Measurements from ENCODE around the gene BBS4. TPM values are rescaled to one million over a fixed set of nuclear protein-coding genes. Genes with fewer than 3 reads are reported as not detected.

Gene BBS4
- total and polyA plus RNA-seq, 9 of the 15 experiments (the other 6 are each of a cell fraction or from before 2014, with no cell fraction given), result 25.1 to 80.7 (median 38.9) TPM

DNA sequence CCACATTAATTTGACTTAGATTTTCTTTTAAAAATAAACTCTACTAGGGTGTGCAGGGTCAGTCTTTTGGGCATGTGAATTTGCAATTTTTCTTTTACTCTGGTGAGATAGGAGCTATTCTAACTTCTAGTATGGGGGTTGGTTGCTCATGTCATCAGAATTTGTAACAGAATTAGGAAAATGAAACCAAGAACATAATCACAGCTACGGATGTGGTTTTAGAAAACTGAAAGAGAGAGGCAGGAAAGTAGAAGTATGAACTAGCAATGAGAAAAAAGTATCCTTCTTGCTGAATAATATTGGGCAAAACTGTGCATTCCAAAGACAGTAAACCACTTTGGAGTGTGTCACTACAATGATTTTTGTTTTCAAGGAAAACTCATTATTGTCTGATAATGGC is 54.2 kb downstream of the BBS4 start:
- no peaks in the 10 kb centered on the region for H3K27me3 ChIP-seq (ENCODE audit: control insufficient read depth in 2 of 2, insufficient read depth in 2 of 2, low read length in 2 of 2)
- in situ Hi-C loops (cut with MboI) (no loop called here), intact Hi-C loops (cut with micrococcal nuclease) (no loop called here)
- FAIRE-seq, result no peak
- no peak overlapping the region for H3K4me2 ChIP-seq (ENCODE audit: insufficient read depth, low read length)
- no peak for ATAC-seq
- H3K9ac ChIP-seq (ENCODE audit: insufficient read depth in 1 of 2, low read depth in 2 of 2, low read length in 2 of 2), result no peak overlapping the region
- ChIA-PET POLR2A (interaction anchor here (1.4 kb wide), 1 partner anchor 8 kb away, joined by 3 read pairs; no protein-coding TSS in a partner anchor), CTCF (ENCODE audit: low intra/inter-chr PET ratio) (no interaction called here)
- no peaks in the 10 kb centered on the region for H4K20me1 ChIP-seq (replicated peaks; ENCODE audit: control insufficient read depth, insufficient read depth, low read length)
- H2AFZ ChIP-seq (ENCODE audit: low read depth, low read length), result no peak overlapping the region
- no peak for DNase-seq (ENCODE audit: extremely low read depth in 1 of 4, low spot score in 3 of 4)
- H3K27ac ChIP-seq (ENCODE audit: extremely low read depth, low read depth, low read length), result no peak overlapping the region
- no peaks in the 10 kb centered on the region for H3K79me2 ChIP-seq (ENCODE audit: control insufficient read depth, insufficient read depth, low read length)
- no peaks in the 10 kb centered on the region for H3K9me3 ChIP-seq (replicated peaks; ENCODE audit: control insufficient read depth, insufficient read depth, low read depth, low read length)
- no TSS peak for BruUV-seq (replicated peaks)
- no peak overlapping the region for H3K4me3 ChIP-seq
- WGBS (ENCODE audit: insufficient coverage, low coverage, missing lambda C conversion rate), result 78% methylated on average over 1 of the region's 1 CpG
- H3K4me1 ChIP-seq (replicated peaks in 1 of 2; ENCODE audit: control insufficient read depth in 2 of 2, insufficient read depth in 2 of 2, low read length in 2 of 2), result no peaks in the 10 kb centered on the region
- no peaks in the 10 kb centered on the region for H3K9me1 ChIP-seq (ENCODE audit: control insufficient read depth, insufficient read depth, low read length)
- H3K36me3 ChIP-seq (ENCODE audit: control insufficient read depth, insufficient read depth, low read length), result peaks cover 43% of the 10 kb centered on the region
- TF ChIP-seq POLR2B (IDR thresholded peaks at IDR 0.05; ENCODE audit: low read depth, partially characterized antibody) (no peak), NR2C1 (IDR thresholded peaks at IDR 0.05) (no peak), NR2C1 (tag; IDR thresholded peaks at IDR 0.05) (no peak), HDGF (IDR thresholded peaks at IDR 0.05) (no peak), ATF1 (CRISPR knock-in tag; IDR thresholded peaks at IDR 0.05) (no peak), ATF1 (tag; IDR thresholded peaks at IDR 0.05) (no peak)

DNA sequence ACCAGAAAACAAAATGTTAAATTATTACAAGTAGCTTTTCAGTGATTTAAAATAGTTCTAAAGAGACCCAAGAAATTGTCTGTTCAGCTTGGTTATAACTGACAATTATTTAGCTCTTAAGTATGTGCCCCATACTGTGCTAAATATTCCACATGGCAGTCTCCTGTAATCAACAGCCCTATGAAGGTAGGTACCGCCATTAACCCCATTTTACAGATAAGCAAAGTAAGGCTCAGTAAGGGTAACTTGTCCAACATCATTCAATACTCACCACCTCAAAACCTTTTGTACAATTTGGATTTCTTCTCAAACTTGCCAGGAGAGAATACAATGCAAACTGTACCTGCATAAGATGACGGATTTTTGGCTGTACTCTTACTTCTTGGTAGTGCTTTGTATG is 63.7 kb downstream of the BBS4 start:
- Histone ChIP-seq H3K9me1 (ENCODE audit: control insufficient read depth, insufficient read depth, low read length) (no peaks in the 10 kb centered on the region), H4K20me1 (replicated peaks; ENCODE audit: control insufficient read depth, insufficient read depth, low read length) (no peaks in the 10 kb centered on the region), H2AFZ (ENCODE audit: low read depth, low read length) (no peak overlapping the region), H3K79me2 (ENCODE audit: control insufficient read depth, insufficient read depth, low read length) (no peaks in the 10 kb centered on the region), H3K36me3 (ENCODE audit: control insufficient read depth, insufficient read depth, low read length) (peaks cover 36% of the 10 kb centered on the region), H3K4me3 (no peak overlapping the region), H3K4me2 (ENCODE audit: insufficient read depth, low read length) (no peak overlapping the region), H3K4me1 (replicated peaks in 1 of 2; ENCODE audit: control insufficient read depth in 2 of 2, insufficient read depth in 2 of 2, low read length in 2 of 2) (no peaks in the 10 kb centered on the region), H3K9ac (ENCODE audit: insufficient read depth in 1 of 2, low read depth in 2 of 2, low read length in 2 of 2) (no peak overlapping the region), H3K27ac (ENCODE audit: extremely low read depth, low read depth, low read length) (no peak overlapping the region), H3K9me3 (replicated peaks; ENCODE audit: control insufficient read depth, insufficient read depth, low read depth, low read length) (no peaks in the 10 kb centered on the region), H3K27me3 (ENCODE audit: control insufficient read depth in 2 of 2, insufficient read depth in 2 of 2, low read length in 2 of 2) (no peaks in the 10 kb centered on the region)
- BruUV-seq (replicated peaks), result no TSS peak
- WGBS (ENCODE audit: insufficient coverage, low coverage, missing lambda C conversion rate), result 94% methylated on average over 2 of the region's 2 CpGs
- POLR2A ChIA-PET, result interaction anchor here (1.0 to 1.4 kb wide), 3 partner anchors 14 to 26 kb away, joined by 3 to 5 read pairs (median 3); no protein-coding TSS in a partner anchor
- ATAC-seq (no peak), DNase-seq (ENCODE audit: extremely low read depth in 1 of 4, low spot score in 3 of 4) (no peak), FAIRE-seq (no peak)
- intact Hi-C loops (cut with micrococcal nuclease) (no loop called here), in situ Hi-C loops (cut with MboI) (no loop called here)
- CTCF ChIA-PET (ENCODE audit: low intra/inter-chr PET ratio), result no interaction called here
- TF ChIP-seq BCOR (IDR thresholded peaks at IDR 0.05) (0 out of 2 replicates have a peak, but pooled peaks have one; percentile 33), KDM1A (IDR thresholded peaks at IDR 0.05) (0 out of 4 replicates have a peak, but pooled peaks of 1 of the 2 experiments have one; percentile 27), LARP7 (IDR thresholded peaks at IDR 0.05) (no peak), RBFOX2 (IDR thresholded peaks at IDR 0.05; ENCODE audit: low read depth, low read length) (no peak), ZNF24 (IDR thresholded peaks at IDR 0.05) (no peak), ZNF224 (CRISPR knock-in tag; IDR thresholded peaks at IDR 0.05) (no peak), MTA1 (IDR thresholded peaks at IDR 0.05; ENCODE audit: borderline replicate concordance) (no peak), CXXC5 (CRISPR knock-in tag; IDR thresholded peaks at IDR 0.05) (no peak), ZNF311 (CRISPR knock-in tag; IDR thresholded peaks at IDR 0.05) (no peak), RBM25 (IDR thresholded peaks at IDR 0.05; ENCODE audit: low read depth, low read length, severe bottlenecking) (peak; percentile 86), MCM3 (IDR thresholded peaks at IDR 0.05) (no peak), NFXL1 (CRISPR knock-in tag; IDR thresholded peaks at IDR 0.05) (no peak)
- TF ChIP-seq, protein P1, sequence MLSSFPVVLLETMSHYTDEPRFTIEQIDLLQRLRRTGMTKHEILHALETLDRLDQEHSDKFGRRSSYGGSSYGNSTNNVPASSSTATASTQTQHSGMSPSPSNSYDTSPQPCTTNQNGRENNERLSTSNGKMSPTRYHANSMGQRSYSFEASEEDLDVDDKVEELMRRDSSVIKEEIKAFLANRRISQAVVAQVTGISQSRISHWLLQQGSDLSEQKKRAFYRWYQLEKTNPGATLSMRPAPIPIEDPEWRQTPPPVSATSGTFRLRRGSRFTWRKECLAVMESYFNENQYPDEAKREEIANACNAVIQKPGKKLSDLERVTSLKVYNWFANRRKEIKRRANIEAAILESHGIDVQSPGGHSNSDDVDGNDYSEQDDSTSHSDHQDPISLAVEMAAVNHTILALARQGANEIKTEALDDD (IDR thresholded peaks at IDR 0.05), result no peak

Data from K562 (cell line).